ENCODE results near the gene HRH4. TPM values are rescaled to one million over a fixed set of nuclear protein-coding genes. Genes with fewer than 3 reads are reported as not detected.

Gene HRH4
- total and polyA plus RNA-seq, 2 donors (not counting 3 experiments of a cell fraction or from before 2014, with no cell fraction given), result 0.03 TPM; not detected in 1

DNA sequence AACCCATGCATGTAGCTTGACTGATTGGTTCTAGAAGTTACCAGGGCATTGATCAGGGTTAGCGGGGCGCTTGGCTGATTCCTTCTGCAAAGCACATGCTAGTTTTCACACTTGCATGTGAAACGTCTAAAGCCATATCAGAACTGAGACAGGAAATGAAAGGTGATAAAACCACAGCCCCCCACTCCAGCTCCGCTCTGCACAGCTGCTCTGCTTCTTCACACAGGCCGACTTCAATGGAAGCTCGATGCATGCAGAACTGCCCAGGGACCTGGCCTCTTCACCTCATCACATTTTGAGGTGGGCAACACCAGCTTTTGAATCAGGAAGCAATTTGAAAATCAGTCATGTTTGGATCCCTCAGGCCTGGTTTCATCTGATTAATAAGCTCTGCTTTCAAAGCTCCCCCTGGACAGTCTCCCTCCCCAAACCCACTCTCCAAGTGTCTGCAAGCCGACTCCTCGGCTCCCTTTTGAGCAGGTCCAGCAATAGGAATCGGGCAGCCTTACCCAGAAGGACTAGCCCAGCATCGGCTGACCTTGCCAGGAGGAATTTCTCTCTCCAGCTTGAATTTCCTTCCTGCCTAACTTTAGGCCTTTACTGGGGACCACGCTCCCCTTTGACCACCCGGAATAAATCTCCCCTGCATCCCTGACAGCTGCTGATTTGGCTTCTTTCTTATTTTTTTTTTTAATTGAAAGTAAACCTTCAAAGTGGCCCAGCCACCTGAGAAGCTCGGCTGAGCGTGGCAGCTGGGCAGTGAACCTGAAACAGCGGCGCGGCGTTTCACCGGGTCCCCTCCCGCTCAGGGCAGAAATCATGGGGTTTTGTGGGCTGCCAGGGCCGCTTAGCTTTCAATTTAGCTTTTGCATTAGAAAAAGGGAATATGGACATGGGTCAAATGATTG is 31.7 kb downstream of the HRH4 start:
- DNase-seq (ENCODE audit: low read depth, low spot score), result no peak
- intact Hi-C loops (cut with micrococcal nuclease) (no loop called here), dilution Hi-C loops (cut with MboI; ENCODE audit: extremely low pct_ligation_motif_present, low sequenced_read_pairs) (no loop called here)
- Histone ChIP-seq H3K27me3 (ENCODE audit: control insufficient read depth in 2 of 2, insufficient read depth in 2 of 2, low read length in 2 of 2) (peaks cover 4% of the 10 kb centered on the region in 2 experiments), H3K9me1 (replicated peaks; ENCODE audit: control insufficient read depth, extremely low read depth, insufficient read depth, low read length) (no peaks in the 10 kb centered on the region), H4K20me1 (replicated peaks; ENCODE audit: control insufficient read depth, extremely low read depth, insufficient read depth, low read length) (no peaks in the 10 kb centered on the region), H3K4me3 (replicated peaks in 1 of 3; ENCODE audit: insufficient read depth in 1 of 3, low read depth in 1 of 3, low read length in 3 of 3) (no peak overlapping the region), H3K27ac (ENCODE audit: insufficient read depth, low read depth, low read length) (no peak overlapping the region), H3K36me3 (ENCODE audit: control insufficient read depth in 2 of 2, extremely low read depth in 1 of 2, insufficient read depth in 2 of 2, low read length in 2 of 2) (no peaks in the 10 kb centered on the region), H3K4me2 (ENCODE audit: insufficient read depth, low read length) (no peak overlapping the region), H3K9ac (replicated peaks; ENCODE audit: extremely low read depth, insufficient read depth, low read length) (no peak overlapping the region), H3K4me1 (ENCODE audit: control insufficient read depth, extremely low read depth, insufficient read depth, low read length) (no peaks in the 10 kb centered on the region), H2AFZ (ENCODE audit: low read depth, low read length) (no peak overlapping the region), H3K9me3 (replicated peaks; ENCODE audit: control insufficient read depth, insufficient read depth, low read length) (no peaks in the 10 kb centered on the region), H3K79me2 (ENCODE audit: control insufficient read depth, insufficient read depth, low read length) (no peaks in the 10 kb centered on the region)
- CTCF ChIA-PET, result interaction anchor here (0.9 to 11.6 kb wide), 5 partner anchors 10 to 315 kb away, joined by 3 to 355 read pairs (median 9); no protein-coding TSS in a partner anchor
- POLR2A ChIA-PET, result no interaction called here
- no TSS peak for BruUV-seq (replicated peaks)
- TF ChIP-seq POLR2AphosphoS5 (IDR thresholded peaks at IDR 0.05; ENCODE audit: insufficient read depth, low read depth, low read length) (no peak), POLR2A (IDR thresholded peaks at IDR 0.05; ENCODE audit: low read depth, low read length) (no peak), JUN (IDR thresholded peaks at IDR 0.05; ENCODE audit: borderline replicate concordance, insufficient read depth, insufficient read length, low read depth) (no peak), FOS (IDR thresholded peaks at IDR 0.05; ENCODE audit: borderline replicate concordance, insufficient read depth, low read length) (no peak), MYC (IDR thresholded peaks at IDR 0.05; ENCODE audit: low read depth, low read length) (no peak), EZH2 (IDR thresholded peaks at IDR 0.05; ENCODE audit: borderline replicate concordance, low read depth, low read length, severe bottlenecking) (no peak), GATA2 (IDR thresholded peaks at IDR 0.05; ENCODE audit: insufficient read depth, insufficient read length, low read depth, low read length) (no peak), MAX (IDR thresholded peaks at IDR 0.05; ENCODE audit: insufficient read depth, insufficient read length) (no peak)
- TF ChIP-seq, protein P1, sequence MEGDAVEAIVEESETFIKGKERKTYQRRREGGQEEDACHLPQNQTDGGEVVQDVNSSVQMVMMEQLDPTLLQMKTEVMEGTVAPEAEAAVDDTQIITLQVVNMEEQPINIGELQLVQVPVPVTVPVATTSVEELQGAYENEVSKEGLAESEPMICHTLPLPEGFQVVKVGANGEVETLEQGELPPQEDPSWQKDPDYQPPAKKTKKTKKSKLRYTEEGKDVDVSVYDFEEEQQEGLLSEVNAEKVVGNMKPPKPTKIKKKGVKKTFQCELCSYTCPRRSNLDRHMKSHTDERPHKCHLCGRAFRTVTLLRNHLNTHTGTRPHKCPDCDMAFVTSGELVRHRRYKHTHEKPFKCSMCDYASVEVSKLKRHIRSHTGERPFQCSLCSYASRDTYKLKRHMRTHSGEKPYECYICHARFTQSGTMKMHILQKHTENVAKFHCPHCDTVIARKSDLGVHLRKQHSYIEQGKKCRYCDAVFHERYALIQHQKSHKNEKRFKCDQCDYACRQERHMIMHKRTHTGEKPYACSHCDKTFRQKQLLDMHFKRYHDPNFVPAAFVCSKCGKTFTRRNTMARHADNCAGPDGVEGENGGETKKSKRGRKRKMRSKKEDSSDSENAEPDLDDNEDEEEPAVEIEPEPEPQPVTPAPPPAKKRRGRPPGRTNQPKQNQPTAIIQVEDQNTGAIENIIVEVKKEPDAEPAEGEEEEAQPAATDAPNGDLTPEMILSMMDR (IDR thresholded peaks at IDR 0.05; ENCODE audit: extremely low read depth in 1 of 2, insufficient read depth in 1 of 2, low read depth in 1 of 2, low read length in 2 of 2), result no peak
- no peak for FAIRE-seq
